NK-92 (cell line): Measurements from ENCODE around the gene COX7A2.

ENCODE experiments used
- DNase-seq: peaks from one replicate; lab custom pipeline; 2025; ENCODE audit not compliant: unreplicated experiment; lab: John Stamatoyannopoulos, UW

COX7A2 gene

DNA sequence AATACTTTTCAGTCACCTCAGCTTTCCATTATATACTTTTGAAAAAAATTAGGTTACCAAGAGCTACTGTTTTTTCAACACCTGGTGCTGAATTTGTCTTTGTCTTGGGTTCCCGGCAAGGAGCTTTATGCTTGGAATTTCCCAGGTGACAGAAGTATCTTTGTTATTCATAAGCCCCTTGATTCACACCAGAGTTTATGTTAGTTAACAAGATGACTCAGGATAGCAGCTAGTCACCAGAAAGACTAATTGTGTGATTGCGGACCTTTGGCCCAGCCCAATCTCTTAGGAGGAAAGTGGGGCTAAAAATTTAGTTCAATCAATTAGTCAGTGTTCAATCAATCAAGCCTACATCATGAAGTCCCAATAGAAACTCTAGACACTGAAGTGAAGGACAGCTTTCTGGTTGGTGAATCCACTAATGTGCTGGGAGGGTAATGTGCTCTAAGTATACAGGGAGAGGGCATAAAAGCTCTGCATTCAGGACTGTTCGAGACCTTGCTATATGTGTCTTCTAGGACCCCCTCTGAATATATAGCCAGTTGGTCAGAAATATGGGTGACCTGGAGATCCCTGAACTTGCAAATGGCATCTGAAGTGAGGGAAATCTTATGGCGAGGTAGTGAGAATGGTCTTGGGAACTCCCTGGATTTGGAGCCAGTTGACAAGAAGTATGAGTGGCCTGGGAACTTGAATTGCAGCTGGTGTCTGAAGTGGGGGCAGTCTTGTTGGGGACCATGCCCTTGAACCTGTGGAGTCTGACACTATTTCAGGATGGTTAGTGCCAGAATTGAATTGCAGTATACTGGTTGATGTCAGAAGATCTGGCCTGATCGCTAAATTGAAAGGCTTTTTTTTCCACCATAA, 24.8 kb upstream of the COX7A2 start:
- DNase-seq: no peak

GRCh38 chr6:75267461-75267860, 23.9 kb upstream of the COX7A2 start:
- no peak for DNase-seq

GRCh38 chr6:75266716-75267291, 23.2 kb upstream of the COX7A2 start:
- no peak for DNase-seq

DNA sequence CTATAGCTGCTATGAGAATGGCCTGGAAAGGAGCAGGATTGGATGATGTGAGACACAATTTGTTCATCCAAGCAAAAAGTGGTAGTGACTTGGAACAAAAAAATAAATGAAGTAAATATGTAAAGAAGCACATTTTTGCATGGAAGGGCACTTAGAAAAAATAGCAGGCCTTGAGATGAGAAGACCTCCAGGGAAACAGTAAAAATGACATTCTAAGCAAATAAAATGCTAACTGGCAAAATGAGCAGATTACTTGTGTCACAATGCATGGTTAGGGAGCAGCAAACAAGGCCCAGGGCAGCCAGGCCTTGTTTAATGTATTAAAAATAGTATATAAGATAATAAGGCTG, 19.8 kb upstream of the COX7A2 start:
- no peak for DNase-seq

DNA sequence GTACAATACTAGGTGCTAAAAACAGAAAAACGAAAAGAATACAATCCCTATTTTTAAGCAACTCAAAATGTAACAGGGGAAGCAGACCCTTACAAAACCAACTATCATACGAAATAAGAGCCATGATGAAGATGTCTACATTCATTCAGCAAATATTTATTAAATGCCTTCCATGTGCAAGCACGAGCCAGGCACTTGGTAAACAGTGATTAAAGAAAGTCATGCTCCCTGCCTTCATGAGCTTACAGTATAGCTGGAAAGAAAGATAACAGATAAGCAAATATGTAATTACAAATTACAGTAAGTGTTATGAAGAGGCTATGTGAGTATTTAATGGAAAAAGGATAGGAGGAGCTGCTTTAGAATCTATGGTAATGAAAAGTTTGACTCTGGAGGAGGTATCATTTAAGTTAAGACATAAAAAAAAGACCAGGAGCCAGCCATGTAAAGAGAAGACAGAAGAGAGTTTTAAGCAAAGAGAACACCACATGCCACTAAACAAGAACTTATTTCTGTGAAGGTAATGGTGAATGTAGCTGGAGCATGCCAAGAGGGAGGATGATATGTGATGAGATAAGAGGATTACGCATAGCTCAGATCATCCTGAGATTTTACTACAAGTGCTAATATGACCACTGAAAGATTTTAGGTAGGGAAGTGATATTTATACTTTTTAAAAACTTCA, 19.3 kb upstream of the COX7A2 start:
- no peak for DNase-seq

- DNase-seq: no peak
Observed at GRCh38 chr6:75261299-75261698, 17.7 kb upstream of the COX7A2 start.

DNA sequence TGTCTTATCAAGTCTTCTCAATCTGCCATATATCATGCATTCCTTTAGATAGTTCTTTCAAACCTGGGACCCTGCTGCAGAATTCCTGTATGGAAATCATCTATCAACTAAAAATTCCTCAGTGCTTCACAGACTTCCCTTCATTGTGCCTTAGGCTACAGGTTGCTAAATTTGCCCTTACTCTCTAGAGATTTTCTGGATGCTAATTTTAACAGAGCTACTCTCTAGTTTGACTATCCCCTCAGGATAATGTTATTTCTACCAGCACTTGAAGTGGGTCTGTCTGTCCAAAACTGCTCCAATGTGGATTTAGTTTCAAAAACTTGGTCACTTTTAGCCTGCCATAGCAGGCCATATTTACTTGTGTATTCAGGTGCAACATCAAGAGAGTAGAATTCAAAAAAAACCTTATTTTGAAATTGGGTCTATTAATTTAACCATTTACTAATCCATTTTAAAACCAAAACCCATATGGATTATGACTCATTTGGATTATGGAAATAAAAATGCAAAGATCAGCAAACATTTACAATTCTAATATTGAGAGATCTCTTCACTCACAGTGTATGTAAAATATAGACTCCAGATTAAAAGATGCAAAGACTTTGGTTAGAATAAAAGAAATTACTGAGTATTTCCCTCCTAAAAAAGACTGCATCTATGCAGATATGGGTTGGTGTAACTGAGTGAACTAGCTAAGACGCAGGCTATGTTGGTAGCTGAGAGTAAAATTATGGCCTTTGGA, 13.9 kb upstream of the COX7A2 start:
- no peak for DNase-seq

GRCh38 chr6:75250552-75250951, 7.0 kb upstream of the COX7A2 start:
- no peak for DNase-seq

DNA sequence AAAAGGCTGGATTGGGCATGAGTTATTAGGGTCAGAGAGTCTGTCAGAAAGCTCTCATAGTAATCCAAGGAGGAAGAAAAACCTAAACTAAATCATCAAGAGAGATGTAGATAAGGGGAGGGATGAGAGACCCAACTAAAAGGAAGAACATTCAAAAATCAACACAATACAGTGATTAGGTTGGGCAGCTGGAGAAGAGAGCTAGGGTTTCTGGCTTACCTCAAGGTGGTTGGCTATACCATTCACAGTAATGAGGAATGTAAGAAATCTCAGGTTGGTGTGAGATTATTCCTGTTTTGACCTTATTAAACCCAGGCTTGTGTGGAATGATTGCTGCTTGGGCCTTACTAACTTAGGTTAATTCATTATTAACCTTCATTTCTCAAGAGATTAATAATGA, 6.2 kb upstream of the COX7A2 start:
- no peak for DNase-seq

DNA sequence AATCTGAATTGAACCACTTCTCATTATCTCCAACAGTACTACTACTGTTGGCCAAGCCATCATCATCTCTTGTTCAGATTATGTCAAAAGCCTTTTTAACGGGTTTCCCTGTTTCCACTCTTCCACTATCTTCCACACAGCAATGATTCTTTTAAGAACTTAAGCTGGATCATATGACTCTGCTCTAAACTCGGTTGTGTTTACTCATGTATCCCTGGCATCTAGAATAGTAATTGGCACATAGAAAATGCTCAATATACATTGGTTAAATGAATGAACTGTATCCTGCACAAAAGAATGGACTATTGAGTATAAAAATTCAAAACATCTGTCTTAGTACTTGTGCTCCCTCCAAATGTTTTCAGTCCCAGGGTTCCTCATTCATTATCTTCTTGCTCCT, 2.8 kb upstream of the COX7A2 start:
- no peak for DNase-seq

DNA sequence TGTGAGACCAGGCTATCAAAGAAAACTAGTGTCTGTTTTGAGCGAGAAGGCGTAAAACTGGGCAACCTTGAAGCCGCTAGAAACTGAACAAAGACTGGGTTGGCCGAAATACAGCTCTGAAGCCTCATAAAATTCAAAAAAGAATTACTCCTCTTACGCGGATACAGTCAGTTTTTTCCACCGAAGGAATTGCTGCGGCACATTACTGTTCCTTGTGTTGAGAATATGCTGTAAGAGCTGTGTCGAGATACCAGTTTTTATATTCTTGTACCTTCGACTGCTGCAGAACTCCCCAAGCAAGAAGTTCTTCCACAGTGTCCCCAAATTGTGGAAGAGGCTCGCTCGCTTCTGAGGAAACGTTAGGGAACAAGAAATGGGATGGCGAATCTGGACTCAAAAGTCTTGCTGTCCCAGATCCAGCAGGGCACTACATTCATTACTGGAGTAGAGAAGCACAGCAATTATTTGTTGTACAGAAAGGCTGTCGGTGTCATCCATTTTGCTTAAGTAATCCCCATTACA, 523 bp upstream of the COX7A2 start:
- DNase-seq: no peak

- no peak for DNase-seq
Observed at GRCh38 chr6:75236630-75237029, 7.0 kb downstream of the COX7A2 start.

DNA sequence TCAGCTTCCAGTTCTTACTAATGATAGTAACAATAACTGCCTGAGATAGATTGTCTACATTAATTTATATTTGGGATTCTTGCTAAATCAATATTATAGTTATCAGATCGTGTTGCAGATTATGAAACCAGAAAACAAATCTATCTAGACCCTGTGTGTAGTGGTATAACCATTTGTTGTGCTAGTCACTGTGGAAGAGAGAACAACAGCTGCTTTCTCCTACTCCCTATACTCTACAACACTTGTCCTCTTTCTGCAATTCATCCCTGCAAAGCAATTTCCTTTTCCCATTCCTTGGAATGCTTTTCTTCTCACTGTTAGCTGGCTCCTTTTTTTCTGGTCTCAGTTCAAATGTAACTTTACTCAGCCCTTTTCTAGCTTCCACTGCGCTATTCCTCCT, 8.3 kb downstream of the COX7A2 start:
- DNase-seq: no peak

- no peak for DNase-seq
Observed at GRCh38 chr6:75234126-75234865, 9.3 kb downstream of the COX7A2 start.

DNA sequence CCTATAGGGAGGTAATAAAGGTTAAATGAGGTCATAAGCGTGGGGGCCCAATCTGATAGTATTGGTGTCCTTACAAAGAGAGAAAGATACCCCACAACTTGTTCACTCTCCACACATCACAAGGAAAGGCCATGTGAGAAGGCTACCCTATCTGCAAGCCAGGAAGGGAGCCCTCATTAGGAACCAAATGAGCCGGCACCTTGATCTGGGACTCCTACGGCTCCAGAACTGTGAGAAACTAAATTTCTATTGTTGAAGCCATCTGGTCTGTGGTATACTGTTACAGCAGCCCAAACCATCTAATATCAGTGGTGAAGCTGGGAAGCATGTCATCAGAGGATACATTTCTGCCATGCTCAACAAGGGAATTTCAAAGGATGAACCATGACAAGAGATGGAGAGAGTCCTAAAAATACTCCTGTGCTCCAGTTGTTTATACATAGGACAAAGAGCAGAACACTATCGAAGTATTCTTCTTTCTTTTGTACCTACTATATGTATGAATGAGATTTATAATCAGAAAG, 10.4 kb downstream of the COX7A2 start:
- no peak for DNase-seq

- no peak for DNase-seq
Observed at GRCh38 chr6:75230484-75231325, 12.9 kb downstream of the COX7A2 start.

DNA sequence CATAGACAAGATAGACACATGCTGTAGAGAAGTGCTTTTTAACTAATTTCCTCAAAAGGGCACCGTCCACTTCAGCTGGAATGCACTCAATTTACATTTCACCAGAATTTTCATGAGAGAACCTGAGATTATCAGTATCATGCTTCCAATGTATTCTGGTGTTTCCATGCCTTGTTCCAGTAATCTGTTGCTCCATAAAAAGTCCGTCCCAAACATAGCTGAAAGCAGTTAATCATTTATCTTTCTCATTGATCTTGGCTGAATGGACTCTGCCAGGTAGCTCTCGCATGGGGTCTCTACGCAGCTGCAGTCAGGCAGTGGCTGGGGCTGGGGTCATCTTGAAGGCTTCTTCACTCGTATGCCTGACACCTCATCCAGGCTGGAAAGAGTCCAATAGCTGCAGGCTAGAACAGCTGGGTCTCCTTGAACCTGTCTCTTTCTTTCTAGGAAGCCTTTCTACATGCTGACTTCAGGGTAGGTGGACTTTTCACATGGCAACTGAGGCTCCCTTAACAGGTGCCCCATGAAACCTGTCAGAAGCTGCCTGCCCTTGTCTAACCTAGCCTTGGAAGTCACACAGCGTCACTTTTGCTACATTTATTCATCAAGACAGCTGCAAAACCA, 19.2 kb downstream of the COX7A2 start:
- DNase-seq: no peak

DNA sequence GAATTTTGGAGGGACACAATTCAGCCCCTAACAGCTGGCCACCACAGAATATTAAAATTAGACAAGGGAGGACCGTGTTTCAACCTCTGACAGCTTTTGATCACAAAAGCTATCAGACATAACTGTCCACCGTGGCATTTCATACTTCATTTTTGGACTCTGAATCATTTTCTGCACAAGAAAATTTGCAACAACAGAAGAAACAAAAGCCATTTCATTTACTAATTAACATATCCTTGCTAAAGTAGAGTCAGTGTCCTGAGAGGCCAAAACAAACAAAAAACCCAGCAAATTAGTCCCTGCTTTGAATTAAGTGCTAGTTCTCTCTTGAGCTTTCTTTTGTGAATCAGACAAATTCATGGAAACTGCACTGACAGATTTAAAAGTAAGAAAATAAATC, 20.2 kb downstream of the COX7A2 start:
- no peak for DNase-seq

GRCh38 chr6:75222261-75222660, 21.3 kb downstream of the COX7A2 start:
- DNase-seq: no peak
